ENCODE measurements around the gene ITGAE. TPM values are rescaled to one million over a fixed set of nuclear protein-coding genes. Genes with fewer than 3 reads are reported as not detected.
"Not testable (repeated sequence)": the region's sequence is repeated elsewhere in the genome, so short reads cannot be mapped to it uniquely, and the experiment has no call there.

ITGAE gene
- total RNA-seq, 2 donors from 2014 or later: 16.2 to 27.6 TPM

GRCh38 chr17:3718201-3718600 is 82.8 kb downstream of the ITGAE start:
- Histone ChIP-seq H3K27me3 (replicated peaks; ENCODE audit: insufficient read depth) (no peaks in the 10 kb centered on the region), H3K4me3 (no peak overlapping the region), H3K27ac (no peak overlapping the region), H3K9me3 (no peaks in the 10 kb centered on the region), H3K36me3 (peaks cover 0 to 6% of the 10 kb centered on the region in 2 donors), H3K4me1 (replicated peaks) (no peaks in the 10 kb centered on the region)
- TF ChIP-seq POLR2A (IDR thresholded peaks at IDR 0.05) (no peak), POLR2AphosphoS5 (IDR thresholded peaks at IDR 0.05) (no peak), CTCF (IDR thresholded peaks at IDR 0.05) (no peak)
- no peak for DNase-seq (ENCODE audit: low spot score)
- WGBS: 85% methylated on average over 4 of the region's 4 CpGs
- intact Hi-C loops (cut with DNase I): no loop called here

GRCh38 chr17:3715296-3715695 is 85.7 kb downstream of the ITGAE start:
- H3K9me3 ChIP-seq: no peaks in the 10 kb centered on the region
- no peaks in the 10 kb centered on the region for H3K4me1 ChIP-seq (replicated peaks)
- no peaks in the 10 kb centered on the region for H3K27me3 ChIP-seq (replicated peaks; ENCODE audit: insufficient read depth)
- H3K36me3 ChIP-seq: peaks cover 0 to 6% of the 10 kb centered on the region in 2 donors
- TF ChIP-seq POLR2A (IDR thresholded peaks at IDR 0.05): no peak
- no peak for TF ChIP-seq CTCF (IDR thresholded peaks at IDR 0.05)
- no peak for TF ChIP-seq POLR2AphosphoS5 (IDR thresholded peaks at IDR 0.05)
- WGBS: 96% methylated on average over 8 of the region's 8 CpGs
- intact Hi-C loops (cut with DNase I): no loop called here
- H3K4me3 ChIP-seq: no peak overlapping the region
- DNase-seq (ENCODE audit: low spot score): no peak
- no peak overlapping the region for H3K27ac ChIP-seq

- intact Hi-C loops (cut with DNase I): no loop called here
- no peaks in the 10 kb centered on the region for H3K4me1 ChIP-seq (replicated peaks)
- H3K9me3 ChIP-seq: no peaks in the 10 kb centered on the region
- H3K4me3 ChIP-seq: no peak overlapping the region
- WGBS: 83% methylated on average over 13 of the region's 13 CpGs
- no peak overlapping the region for H3K27ac ChIP-seq
- H3K36me3 ChIP-seq: peaks cover 0 to 6% of the 10 kb centered on the region in 2 donors
- DNase-seq (ENCODE audit: low spot score): no peak
- TF ChIP-seq CTCF (IDR thresholded peaks at IDR 0.05) (no peak), POLR2A (IDR thresholded peaks at IDR 0.05) (no peak), POLR2AphosphoS5 (IDR thresholded peaks at IDR 0.05) (no peak)
- no peaks in the 10 kb centered on the region for H3K27me3 ChIP-seq (replicated peaks; ENCODE audit: insufficient read depth)
These were observed 88.1 kb downstream of the ITGAE start for GRCh38 chr17:3712811-3713463.

GRCh38 chr17:3710951-3711383 is 90.0 kb downstream of the ITGAE start:
- 63% methylated on average over 5 of the region's 5 CpGs for whole genome bisulfite sequencing
- Histone ChIP-seq H3K4me3 (no peak overlapping the region), H3K36me3 (peaks cover 0 to 6% of the 10 kb centered on the region in 2 donors), H3K27me3 (replicated peaks; ENCODE audit: insufficient read depth) (no peaks in the 10 kb centered on the region), H3K27ac (no peak overlapping the region), H3K4me1 (replicated peaks) (no peaks in the 10 kb centered on the region), H3K9me3 (no peaks in the 10 kb centered on the region)
- intact Hi-C loops (cut with DNase I): no loop called here
- TF ChIP-seq CTCF (IDR thresholded peaks at IDR 0.05) (no peak), POLR2A (IDR thresholded peaks at IDR 0.05) (no peak), POLR2AphosphoS5 (IDR thresholded peaks at IDR 0.05) (no peak)
- no peak for DNase-seq (ENCODE audit: low spot score)

GRCh38 chr17:3708366-3708765 is 92.6 kb downstream of the ITGAE start:
- no peaks in the 10 kb centered on the region for H3K36me3 ChIP-seq
- no peak for DNase-seq (ENCODE audit: low spot score)
- WGBS: 48% methylated on average over 3 of the region's 3 CpGs
- intact Hi-C loops (cut with DNase I): no loop called here
- H3K9me3 ChIP-seq: no peaks in the 10 kb centered on the region
- H3K4me1 ChIP-seq (replicated peaks): no peaks in the 10 kb centered on the region
- TF ChIP-seq POLR2AphosphoS5 (IDR thresholded peaks at IDR 0.05): no peak
- TF ChIP-seq POLR2A (IDR thresholded peaks at IDR 0.05): no peak
- no peak for TF ChIP-seq CTCF (IDR thresholded peaks at IDR 0.05)
- no peak overlapping the region for H3K4me3 ChIP-seq
- H3K27ac ChIP-seq: no peak overlapping the region
- no peaks in the 10 kb centered on the region for H3K27me3 ChIP-seq (replicated peaks; ENCODE audit: insufficient read depth)

GRCh38 chr17:3705718-3705984 is 95.3 kb downstream of the ITGAE start:
- H3K36me3 ChIP-seq; H3K27me3 ChIP-seq (replicated peaks; ENCODE audit: insufficient read depth); H3K9me3 ChIP-seq; H3K27ac ChIP-seq; intact Hi-C loops (cut with DNase I); H3K4me3 ChIP-seq; H3K4me1 ChIP-seq (replicated peaks); DNase-seq (ENCODE audit: low spot score): not testable (repeated sequence)
- 95% methylated on average over 1 of the region's 1 CpG for WGBS

Data from prostate gland (tissue), 2 donors.